Testis (tissue), 3 donors: ENCODE data around the gene PLEKHA4. TPM values are rescaled to one million over a fixed set of nuclear protein-coding genes. Genes with fewer than 3 reads are reported as not detected.

Source experiments
- DNase-seq: peaks from one replicate; pipeline ENCODE4 v3.0.0-alpha.2; 2019
- H3K27ac ChIP-seq, 2 donors: fragments of 200-600 bp; sonication (generic); one replicate each; pipeline ENCODE4 v1.5.1; 2019
- H3K27me3 ChIP-seq: fragments of 200-600 bp; sonication (generic); one replicate; pipeline ENCODE4 v1.5.1; 2019
- H3K36me3 ChIP-seq: fragments of 200-600 bp; sonication (generic); one replicate; pipeline ENCODE4 v1.5.1; 2017; ENCODE audit warnings: low read depth; ENCODE audit errors: missing control alignments
- H3K4me1 ChIP-seq: fragments of 200-600 bp; sonication (generic); one replicate; pipeline ENCODE4 v1.5.1; 2019
- H3K4me3 ChIP-seq, 2 donors: fragments of 200-600 bp; sonication (generic); one replicate each; pipeline ENCODE4 v1.5.1; 2017 to 2019
- H3K9me3 ChIP-seq: fragments of 200-600 bp; sonication (generic); one replicate; pipeline ENCODE4 v1.5.1; 2017
- POLR2A ChIP-seq: fragments of 450-650 bp; IDR thresholded peaks from one replicate; pipeline ENCODE4 v1.6.1; 2017; ENCODE audit warnings: antibody characterized with exemption, mild to moderate bottlenecking, moderate library complexity
- WGBS, 2 donors: methylation state at CpG; one replicate each; pipeline ENCODE4 v1.1.5; 2018; 5-methylcytosine and 5-hydroxymethylcytosine counted together
- intact Hi-C: fragments of 100-400 bp; cut with DNase I; formaldehyde crosslinking; loops from one replicate; pipeline ENCODE4 v1.15.1; 2023; ENCODE audit warnings: low total_unique reads
- polyA plus RNA-seq: library from polyadenylated mRNA; stranded (reverse); fragments of 350-450 nt; fragmentation: Illumina TruSeq; extraction: RNeasy Lipid Tissue Mini Kit (QIAGEN cat#74804); gene quantifications from one replicate; pipeline ENCODE4 v1.2.3, GENCODE V29; 2014; ENCODE audit warnings: low read depth, low replicate concordance; ENCODE audit not compliant: insufficient read depth
- total RNA-seq, 2 donors: library from RNA; depleted of rRNA; stranded (reverse); fragments of >200 nt; gene quantifications; one replicate each; pipeline ENCODE4 v1.2.3, GENCODE V29; 2016
- TF ChIP-seq, protein P1 (sequence below), 3 experiments: fragments of 450-650 bp in 2 of 3; fragments of 200-600 bp in 1 of 3; sonication (generic) in 1 of 3; IDR thresholded peaks; one replicate each; pipeline ENCODE4 v1.5.1; 2016 to 2019; ENCODE audit warnings: antibody characterized with exemption in 3 of 3, mild to moderate bottlenecking in 2 of 3, moderate library complexity in 1 of 3

The PLEKHA4 gene
- total and polyA plus RNA-seq, 3 donors from 2014 or later, result 12.8 to 22.3 (median 19.9) TPM

DNA sequence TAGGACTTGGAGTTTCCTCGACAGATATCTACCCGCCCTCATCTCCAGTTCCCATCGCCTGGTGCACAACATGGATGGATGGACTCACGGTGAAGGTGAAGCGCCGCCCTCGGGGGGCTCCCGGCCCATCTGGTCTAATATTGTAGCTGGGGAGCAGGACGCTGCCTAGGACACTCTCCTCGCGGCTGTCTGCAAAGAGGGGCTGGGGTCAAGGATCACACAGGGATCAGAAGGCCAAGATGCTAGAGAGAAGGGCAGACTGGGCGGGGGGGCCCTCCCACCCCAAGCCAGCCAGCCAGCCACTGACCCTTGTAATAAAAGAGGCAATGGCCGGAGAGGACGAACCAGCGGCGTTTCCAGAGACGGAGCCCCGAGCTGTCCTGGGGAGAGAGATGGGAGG lies 7.1 kb downstream of the PLEKHA4 start:
- TF ChIP-seq, protein P1, sequence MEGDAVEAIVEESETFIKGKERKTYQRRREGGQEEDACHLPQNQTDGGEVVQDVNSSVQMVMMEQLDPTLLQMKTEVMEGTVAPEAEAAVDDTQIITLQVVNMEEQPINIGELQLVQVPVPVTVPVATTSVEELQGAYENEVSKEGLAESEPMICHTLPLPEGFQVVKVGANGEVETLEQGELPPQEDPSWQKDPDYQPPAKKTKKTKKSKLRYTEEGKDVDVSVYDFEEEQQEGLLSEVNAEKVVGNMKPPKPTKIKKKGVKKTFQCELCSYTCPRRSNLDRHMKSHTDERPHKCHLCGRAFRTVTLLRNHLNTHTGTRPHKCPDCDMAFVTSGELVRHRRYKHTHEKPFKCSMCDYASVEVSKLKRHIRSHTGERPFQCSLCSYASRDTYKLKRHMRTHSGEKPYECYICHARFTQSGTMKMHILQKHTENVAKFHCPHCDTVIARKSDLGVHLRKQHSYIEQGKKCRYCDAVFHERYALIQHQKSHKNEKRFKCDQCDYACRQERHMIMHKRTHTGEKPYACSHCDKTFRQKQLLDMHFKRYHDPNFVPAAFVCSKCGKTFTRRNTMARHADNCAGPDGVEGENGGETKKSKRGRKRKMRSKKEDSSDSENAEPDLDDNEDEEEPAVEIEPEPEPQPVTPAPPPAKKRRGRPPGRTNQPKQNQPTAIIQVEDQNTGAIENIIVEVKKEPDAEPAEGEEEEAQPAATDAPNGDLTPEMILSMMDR (IDR thresholded peaks at IDR 0.05), result no peak
- no peak for TF ChIP-seq POLR2A
- intact Hi-C loops, result no loop called here
- H3K4me1 ChIP-seq, result no peaks in the 10 kb centered on the region
- H3K27me3 ChIP-seq, result no peaks in the 10 kb centered on the region
- H3K9me3 ChIP-seq, result no peaks in the 10 kb centered on the region
- WGBS, 2 donors, result 83 to 92% methylated on average over 15 to 18 of the region's 18 CpGs
- H3K27ac ChIP-seq, result no peak overlapping the region
- no peaks in the 10 kb centered on the region for H3K36me3 ChIP-seq
- no peak for DNase-seq
- H3K4me3 ChIP-seq, result no peak overlapping the region

DNA sequence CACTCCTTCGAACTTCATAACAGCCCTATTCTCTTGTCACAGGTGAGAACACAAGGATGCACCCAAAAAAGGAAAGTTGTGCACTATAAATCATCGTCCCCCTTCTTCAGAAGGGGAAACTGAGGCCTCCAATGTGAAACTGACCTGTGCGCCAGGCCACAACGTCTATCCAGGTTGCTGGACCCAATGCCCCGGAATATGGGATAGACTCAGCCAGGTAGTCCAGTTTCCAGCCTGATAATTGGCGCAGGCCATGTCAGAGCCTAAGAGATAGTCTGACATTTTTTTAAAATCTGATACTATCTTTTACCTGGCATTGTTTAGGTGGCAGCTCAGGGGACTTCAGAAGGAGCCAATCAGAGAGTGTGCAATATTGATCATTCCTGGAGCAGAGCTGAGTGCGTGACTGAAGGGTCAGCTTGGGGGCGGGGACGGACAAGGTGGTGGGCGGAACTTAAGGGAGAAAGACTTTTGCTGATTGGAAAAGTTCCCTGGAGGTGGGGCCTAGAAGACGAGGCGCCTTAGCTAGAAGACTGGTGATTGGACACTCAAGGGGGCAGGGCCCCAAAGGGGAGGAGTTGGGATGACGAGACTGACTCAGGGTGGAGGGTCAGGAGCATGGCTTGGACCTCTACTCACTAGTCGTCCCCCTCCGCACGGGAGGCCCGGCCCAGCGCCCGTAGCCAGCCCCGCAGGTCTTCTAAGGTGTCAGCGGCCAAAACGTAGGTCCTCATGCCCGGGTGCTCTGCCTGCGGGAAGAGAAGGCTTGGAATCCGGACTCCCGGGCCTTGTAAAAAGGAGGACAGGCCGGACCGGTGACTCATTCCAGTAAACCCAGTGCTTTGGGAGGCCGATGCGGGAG lies 8.5 kb downstream of the PLEKHA4 start:
- H3K4me3 ChIP-seq, result peak overlapping the region; percentile 6 to 29
- H3K9me3 ChIP-seq, result no peaks in the 10 kb centered on the region
- DNase-seq, result peak; percentile 64
- WGBS, 2 donors, result 69 to 75% methylated on average over 30 of the region's 30 CpGs
- no peaks in the 10 kb centered on the region for H3K4me1 ChIP-seq
- H3K36me3 ChIP-seq, result no peaks in the 10 kb centered on the region
- no peak for TF ChIP-seq POLR2A
- TF ChIP-seq, protein P1 (IDR thresholded peaks at IDR 0.05), result no peak
- H3K27ac ChIP-seq, result no peak overlapping the region
- no peaks in the 10 kb centered on the region for H3K27me3 ChIP-seq
- intact Hi-C loops, result no loop called here

DNA sequence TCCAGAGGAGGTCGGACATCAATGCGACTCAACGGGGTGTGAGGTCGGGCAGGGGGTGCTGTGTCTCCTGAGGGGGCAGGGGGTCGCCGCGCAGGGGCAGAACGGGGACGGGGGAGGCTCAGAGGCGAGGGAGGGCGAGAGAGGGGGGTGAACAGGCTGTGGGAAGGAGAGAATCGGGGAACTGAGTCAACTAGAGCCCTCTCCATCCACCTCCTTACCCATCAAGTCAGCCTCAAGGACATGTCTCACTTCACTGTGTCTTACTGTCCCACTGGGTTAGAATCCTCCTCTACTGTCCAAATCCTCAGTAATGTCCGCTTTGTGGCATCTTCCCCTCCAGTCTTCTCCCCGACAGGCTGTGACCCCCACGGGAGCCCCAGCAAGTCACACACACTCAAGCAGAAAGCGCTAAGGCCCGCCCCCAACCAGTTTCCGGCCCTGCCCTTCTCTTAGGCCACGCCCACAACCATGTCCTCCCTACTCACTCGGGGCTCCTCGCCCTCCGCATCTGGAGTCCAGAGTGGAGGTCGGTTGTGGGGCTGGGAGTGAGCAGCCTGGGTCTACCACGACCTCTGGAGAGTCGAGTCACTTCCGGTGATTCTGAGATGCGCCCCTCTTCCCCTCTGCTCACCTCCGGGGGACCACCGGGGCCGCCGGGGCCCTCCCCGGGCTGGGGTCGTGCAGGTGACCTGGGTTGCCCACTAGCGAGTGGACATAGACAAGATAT lies 9.3 kb downstream of the PLEKHA4 start:
- Histone ChIP-seq H3K27me3 (no peaks in the 10 kb centered on the region), H3K4me3 (peak overlapping the region in 1 of 2 donors; percentile 24), H3K27ac (no peak overlapping the region), H3K36me3 (no peaks in the 10 kb centered on the region), H3K4me1 (no peaks in the 10 kb centered on the region), H3K9me3 (no peaks in the 10 kb centered on the region)
- 28 to 61% methylated on average over 31 to 34 of the region's 34 CpGs for WGBS, 2 donors
- DNase-seq, result no peak
- intact Hi-C loops, result no loop called here
- TF ChIP-seq, protein P1 (IDR thresholded peaks at IDR 0.05), result no peak
- TF ChIP-seq POLR2A, result no peak

DNA sequence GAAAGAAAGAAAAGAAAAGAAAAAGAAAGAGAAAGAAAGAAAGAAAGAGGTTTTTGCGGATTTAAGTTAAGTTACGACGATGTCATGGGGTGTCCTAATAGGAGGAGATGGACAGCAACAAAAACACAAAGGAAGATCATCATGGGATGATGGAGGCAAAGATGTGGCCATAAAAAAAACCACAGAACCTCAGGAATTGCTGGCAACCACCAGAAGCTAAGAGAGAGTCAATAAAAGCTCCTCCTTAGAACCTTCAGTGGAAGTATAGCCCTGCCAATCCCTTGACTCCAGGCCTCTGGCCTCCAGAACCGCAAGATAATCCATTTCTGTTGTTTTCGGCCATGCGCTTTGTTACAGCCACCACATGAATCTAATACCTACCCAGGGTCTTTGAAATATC lies 11.5 kb downstream of the PLEKHA4 start:
- no peak for DNase-seq
- no peak overlapping the region for H3K4me3 ChIP-seq
- no peaks in the 10 kb centered on the region for H3K36me3 ChIP-seq
- H3K9me3 ChIP-seq, result no peaks in the 10 kb centered on the region
- 85 to 87% methylated on average over 6 of the region's 6 CpGs for WGBS, 2 donors
- TF ChIP-seq, protein P1 (IDR thresholded peaks at IDR 0.05), result no peak
- no peak for TF ChIP-seq POLR2A
- H3K27ac ChIP-seq, result no peak overlapping the region
- intact Hi-C loops, result no loop called here
- no peaks in the 10 kb centered on the region for H3K4me1 ChIP-seq
- H3K27me3 ChIP-seq, result no peaks in the 10 kb centered on the region
